Effector memory CD4-positive, alpha-beta T cell (primary cell): ENCODE results near the gene PGP.

Source experiments
- DNase-seq, 3 donors: peaks; one replicate each; pipeline ENCODE4 v3.0.0-alpha.2; 2020
- H3K27ac ChIP-seq: 2 replicates; pipeline ENCODE4 v1.7.0; 2013; ENCODE audit warnings: mild to moderate bottlenecking, low read length, moderate library complexity; ENCODE audit not compliant: insufficient read depth, poor library complexity, severe bottlenecking
- H3K27me3 ChIP-seq: replicated peaks from 2 replicates; pipeline ENCODE4 v1.7.0; 2013; ENCODE audit warnings: mild to moderate bottlenecking, low read length; ENCODE audit not compliant: insufficient read depth, control insufficient read depth, poor library complexity, severe bottlenecking
- H3K36me3 ChIP-seq: 2 replicates; pipeline ENCODE4 v1.7.0; 2013; ENCODE audit warnings: mild to moderate bottlenecking, low read length, moderate library complexity; ENCODE audit not compliant: control insufficient read depth, insufficient read depth
- H3K4me1 ChIP-seq: 2 replicates; pipeline ENCODE4 v1.7.0; 2013; ENCODE audit warnings: low read length, mild to moderate bottlenecking; ENCODE audit not compliant: control insufficient read depth, insufficient read depth, poor library complexity, severe bottlenecking
- H3K4me3 ChIP-seq: 2 replicates; pipeline ENCODE4 v1.7.0; 2013; ENCODE audit warnings: low read length, low read depth, mild to moderate bottlenecking; ENCODE audit not compliant: insufficient read depth, poor library complexity, severe bottlenecking
- H3K9me3 ChIP-seq: 2 replicates; pipeline ENCODE4 v1.7.0; 2013; ENCODE audit warnings: mild to moderate bottlenecking, low read length, moderate library complexity; ENCODE audit not compliant: control insufficient read depth

PGP gene

DNA sequence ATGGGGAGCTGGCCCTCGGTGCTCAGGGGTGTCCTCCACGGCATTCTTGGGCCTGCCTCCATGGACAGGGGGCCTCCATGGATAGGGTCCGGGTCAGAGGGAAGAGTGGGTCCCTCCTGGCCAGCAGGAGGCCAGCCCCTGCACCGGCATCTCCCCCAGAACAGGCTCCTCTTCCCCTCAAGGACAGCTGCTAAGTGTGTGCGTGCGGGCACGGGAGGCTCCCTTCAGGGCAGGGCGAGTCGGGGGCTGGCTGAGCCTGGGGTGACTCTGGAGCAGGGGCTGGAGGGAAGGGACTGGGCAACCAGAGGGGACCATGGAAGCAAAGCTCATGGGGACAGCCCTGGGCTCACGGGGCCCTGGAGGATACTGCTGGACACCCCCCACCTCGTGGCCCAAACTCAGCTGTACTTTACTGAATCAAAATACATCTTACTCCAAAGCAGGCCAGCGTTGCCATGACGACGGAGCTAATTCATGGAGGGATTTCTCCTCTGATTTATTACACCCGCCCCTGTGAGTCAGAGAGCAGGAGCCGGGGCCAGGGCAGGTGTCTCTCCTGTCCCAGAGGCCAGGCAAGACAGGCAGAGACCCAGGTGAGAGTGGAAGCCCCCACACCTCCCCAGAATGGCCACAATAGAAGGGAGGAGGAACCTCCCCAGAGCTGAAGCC, 20.3 kb downstream of the PGP start:
- peaks cover 32% of the 10 kb centered on the region for H3K27me3 ChIP-seq
- no peaks in the 10 kb centered on the region for H3K9me3 ChIP-seq
- H3K36me3 ChIP-seq = no peaks in the 10 kb centered on the region
- no peak overlapping the region for H3K4me3 ChIP-seq
- DNase-seq = no peak
- peaks cover 15% of the 10 kb centered on the region for H3K4me1 ChIP-seq
- no peak overlapping the region for H3K27ac ChIP-seq

DNA sequence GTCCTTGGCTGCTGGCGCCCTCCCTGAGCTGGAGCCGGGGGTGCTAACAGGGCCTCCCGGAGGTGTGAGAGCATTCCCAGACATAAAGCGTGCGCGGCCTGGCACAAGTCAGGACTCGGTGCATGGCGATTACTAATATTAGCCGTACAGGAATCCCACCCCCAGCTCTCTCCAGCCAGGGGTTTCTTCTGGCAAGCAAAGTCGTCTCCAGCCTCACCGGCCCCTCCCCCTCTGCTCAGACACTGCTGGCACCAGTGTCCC, 23.3 kb downstream of the PGP start:
- Histone ChIP-seq H3K36me3 (no peaks in the 10 kb centered on the region), H3K4me1 (peaks cover 10% of the 10 kb centered on the region)

DNA sequence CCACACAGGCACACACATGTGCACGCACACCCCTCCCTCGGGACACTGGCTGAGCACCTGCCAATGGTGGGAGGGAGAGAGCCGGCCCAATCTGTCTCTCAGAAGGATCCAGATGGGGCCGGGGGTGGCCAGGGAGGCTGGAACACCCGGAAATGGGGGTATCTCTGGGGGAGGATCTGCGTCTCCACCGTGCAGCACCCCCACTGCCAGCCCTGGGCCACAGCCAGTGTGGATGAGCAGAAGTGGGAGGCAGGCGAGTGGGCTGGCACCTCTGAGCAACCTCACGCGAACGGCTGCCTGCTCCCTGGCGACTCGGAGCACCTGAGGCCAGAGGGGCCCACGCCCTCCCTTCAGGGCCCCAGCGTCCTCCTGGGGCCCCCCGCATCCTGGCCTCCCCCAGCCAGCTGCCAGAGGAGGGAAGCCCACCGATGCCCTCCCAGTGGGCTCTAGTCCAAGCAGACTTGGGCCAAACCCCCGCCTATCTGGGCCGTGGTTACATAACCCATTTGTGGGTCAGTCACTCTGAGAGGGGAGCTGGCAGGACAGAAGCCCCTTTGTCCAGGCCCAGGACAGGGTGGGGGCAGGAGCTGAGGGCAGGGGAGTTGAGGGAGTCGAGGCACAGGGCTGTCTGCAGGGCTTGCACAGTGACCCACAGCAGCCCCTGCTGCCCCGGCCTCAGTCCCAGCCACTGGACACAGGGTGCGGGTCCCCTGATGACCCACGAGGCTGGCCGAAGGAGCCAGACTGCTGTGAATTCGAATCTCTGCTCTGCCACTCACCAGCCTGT, 23.8 kb downstream of the PGP start:
- Histone ChIP-seq H3K4me3 (no peak overlapping the region), H3K9me3 (no peaks in the 10 kb centered on the region), H3K27ac (no peak overlapping the region), H3K36me3 (no peaks in the 10 kb centered on the region), H3K4me1 (peaks cover 10% of the 10 kb centered on the region), H3K27me3 (peaks cover 14% of the 10 kb centered on the region)
- no peak for DNase-seq

More for the DNA sequence above, 23.3 kb downstream of the PGP start:
- H3K27ac ChIP-seq = no peak overlapping the region
- no peak for DNase-seq
- H3K27me3 ChIP-seq = peaks cover 16% of the 10 kb centered on the region
- no peak overlapping the region for H3K4me3 ChIP-seq
- H3K9me3 ChIP-seq = no peaks in the 10 kb centered on the region

DNA sequence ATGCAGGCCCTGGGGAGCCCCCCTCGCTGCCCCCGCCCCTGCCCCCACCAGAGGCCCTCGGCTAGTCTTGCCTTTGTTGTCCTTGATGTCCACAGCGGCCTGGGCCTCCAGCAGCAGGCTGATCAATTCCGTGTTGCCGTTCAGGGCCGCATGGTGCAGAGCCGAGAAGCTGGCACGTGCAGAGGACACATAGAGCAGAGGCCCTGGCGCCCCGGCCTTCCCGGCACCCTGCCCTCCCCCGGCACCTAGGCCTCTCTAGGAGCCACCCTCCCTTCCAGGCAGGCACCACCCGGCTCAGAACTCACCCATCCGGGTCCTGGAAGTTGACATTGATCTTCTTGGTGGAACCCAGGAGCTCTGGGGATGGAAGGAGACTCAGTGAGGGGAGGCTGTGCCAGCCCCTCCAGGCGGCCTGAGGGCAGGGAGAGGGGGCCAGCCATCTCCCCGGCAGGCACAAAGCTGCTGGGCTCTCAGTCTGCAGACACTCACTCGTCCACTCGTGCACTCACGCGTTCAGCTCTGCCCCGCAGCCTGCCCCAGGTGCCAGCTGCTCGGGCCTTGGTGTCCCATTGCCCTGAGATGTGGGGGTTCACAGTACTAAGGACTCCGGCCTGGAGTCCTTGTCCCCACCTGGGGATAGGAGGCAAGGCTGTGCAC, 24.5 kb downstream of the PGP start:
- Histone ChIP-seq H3K27me3 (peaks cover 6% of the 10 kb centered on the region), H3K4me3 (no peak overlapping the region), H3K4me1 (peaks cover 3% of the 10 kb centered on the region), H3K9me3 (no peaks in the 10 kb centered on the region), H3K27ac (no peak overlapping the region), H3K36me3 (no peaks in the 10 kb centered on the region)
- DNase-seq = no peak

DNA sequence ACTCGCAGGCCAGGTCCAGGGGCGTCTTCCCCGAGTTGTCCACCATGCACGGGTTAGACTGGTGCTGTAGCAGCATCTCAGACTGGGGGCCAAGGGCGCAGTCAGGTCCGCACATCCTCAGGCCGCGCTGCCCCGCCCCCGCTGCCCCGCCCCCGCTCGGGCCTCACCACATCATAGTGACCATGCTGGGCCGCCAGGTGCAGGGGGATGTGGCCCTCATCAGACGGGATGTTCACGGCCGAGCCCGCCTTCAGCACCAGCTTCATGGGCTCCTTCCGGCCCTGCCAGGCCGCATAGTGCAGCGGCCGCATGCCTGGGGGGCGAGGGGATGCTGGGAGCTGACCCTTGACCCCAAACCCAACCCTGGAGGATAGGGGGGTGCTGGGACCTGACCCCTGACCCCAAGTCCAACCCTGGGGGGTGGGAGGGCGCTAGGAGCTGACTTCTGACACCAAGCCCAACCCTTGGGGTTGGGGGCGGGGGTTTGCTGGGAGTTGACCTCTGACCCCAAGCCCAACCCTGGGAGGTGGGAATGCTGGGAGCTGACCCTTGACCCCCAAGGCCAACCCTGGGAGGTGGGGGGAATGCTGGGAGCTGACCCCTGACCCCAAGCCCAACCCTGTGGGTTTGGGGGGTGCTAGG, 25.3 kb downstream of the PGP start:
- Histone ChIP-seq H3K9me3 (no peaks in the 10 kb centered on the region), H3K27ac (no peak overlapping the region), H3K4me1 (no peaks in the 10 kb centered on the region), H3K4me3 (no peak overlapping the region), H3K36me3 (no peaks in the 10 kb centered on the region), H3K27me3 (no peaks in the 10 kb centered on the region)
- DNase-seq = no peak

- H3K4me3 ChIP-seq = no peak overlapping the region
- H3K27me3 ChIP-seq = no peaks in the 10 kb centered on the region
- no peak overlapping the region for H3K27ac ChIP-seq
- no peaks in the 10 kb centered on the region for H3K9me3 ChIP-seq
- DNase-seq = no peak
- no peaks in the 10 kb centered on the region for H3K4me1 ChIP-seq
- H3K36me3 ChIP-seq = no peaks in the 10 kb centered on the region
These were observed 26.2 kb downstream of the PGP start for GRCh38 chr16:2188395-2188794.

GRCh38 chr16:2187212-2187611, 27.4 kb downstream of the PGP start:
- H3K9me3 ChIP-seq = no peaks in the 10 kb centered on the region
- H3K27me3 ChIP-seq = no peaks in the 10 kb centered on the region
- H3K36me3 ChIP-seq = no peaks in the 10 kb centered on the region
- no peak for DNase-seq
- H3K27ac ChIP-seq = no peak overlapping the region
- no peak overlapping the region for H3K4me3 ChIP-seq
- no peaks in the 10 kb centered on the region for H3K4me1 ChIP-seq

- Histone ChIP-seq H3K36me3 (no peaks in the 10 kb centered on the region), H3K4me1 (no peaks in the 10 kb centered on the region), H3K27ac (no peak overlapping the region), H3K9me3 (no peaks in the 10 kb centered on the region), H3K27me3 (no peaks in the 10 kb centered on the region), H3K4me3 (no peak overlapping the region)
- no peak for DNase-seq
These were observed 28.1 kb downstream of the PGP start for GRCh38 chr16:2186505-2186904.

- H3K9me3 ChIP-seq = no peaks in the 10 kb centered on the region
- no peak overlapping the region for H3K4me3 ChIP-seq
- no peak overlapping the region for H3K27ac ChIP-seq
- H3K36me3 ChIP-seq = no peaks in the 10 kb centered on the region
- H3K4me1 ChIP-seq = no peaks in the 10 kb centered on the region
- no peaks in the 10 kb centered on the region for H3K27me3 ChIP-seq
- DNase-seq = no peak
These were observed 28.6 kb downstream of the PGP start for GRCh38 chr16:2186064-2186463.

DNA sequence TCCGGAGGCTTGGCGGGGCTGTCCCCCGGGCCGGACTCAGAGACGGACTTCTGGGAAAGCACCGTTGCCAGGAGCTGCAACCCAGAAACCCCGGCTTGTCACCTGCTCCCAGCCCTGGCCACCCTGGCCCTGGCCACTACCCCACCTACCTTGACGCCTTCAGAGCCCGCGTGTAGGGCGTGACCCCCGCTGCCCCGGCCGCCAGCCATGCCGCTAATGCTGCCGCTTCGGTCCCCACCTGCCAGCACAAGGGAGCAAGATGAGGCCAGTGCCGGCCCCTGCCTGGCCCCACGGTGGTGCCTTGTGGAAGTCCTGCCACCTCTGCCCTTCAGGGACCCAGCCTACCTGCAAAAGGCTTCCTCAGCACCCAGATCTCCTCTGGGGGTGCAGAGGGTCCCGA, 29.7 kb downstream of the PGP start:
- Histone ChIP-seq H3K36me3 (no peaks in the 10 kb centered on the region), H3K27me3 (no peaks in the 10 kb centered on the region), H3K4me1 (no peaks in the 10 kb centered on the region), H3K9me3 (no peaks in the 10 kb centered on the region), H3K27ac (no peak overlapping the region), H3K4me3 (no peak overlapping the region)
- DNase-seq = no peak
